Inflammatory macrophage (primary cell): ENCODE results near the gene GAB2.

ENCODE experiments used
- DNase-seq, 2 donors: peaks; one replicate each; pipeline ENCODE4 v3.0.0-alpha.2; 2020 to 2022

GAB2 gene

GRCh38 chr11:78219493-78220217, 198.0 kb downstream of the GAB2 start:
- DNase-seq: no peak

GRCh38 chr11:78218707-78219492, 198.7 kb downstream of the GAB2 start:
- no peak for DNase-seq

GRCh38 chr11:78217650-78218541, 199.7 kb downstream of the GAB2 start:
- no peak for DNase-seq

- no peak for DNase-seq
These were observed 200.9 kb downstream of the GAB2 start for GRCh38 chr11:78216571-78217287.

GRCh38 chr11:78216021-78216420, 201.6 kb downstream of the GAB2 start:
- DNase-seq: no peak

GRCh38 chr11:78214331-78215194, 203.1 kb downstream of the GAB2 start:
- no peak for DNase-seq

- no peak for DNase-seq
These were observed 203.9 kb downstream of the GAB2 start for GRCh38 chr11:78213526-78214330.

- no peak for DNase-seq
These were observed 204.8 kb downstream of the GAB2 start for GRCh38 chr11:78212586-78213371.

- DNase-seq: no peak
These were observed 206.1 kb downstream of the GAB2 start for GRCh38 chr11:78211565-78211964.

- DNase-seq: no peak
These were observed 207.5 kb downstream of the GAB2 start for GRCh38 chr11:78210000-78210608.

GRCh38 chr11:78209478-78209877, 208.1 kb downstream of the GAB2 start:
- DNase-seq: no peak

GRCh38 chr11:78208257-78209165, 209.1 kb downstream of the GAB2 start:
- DNase-seq: no peak

- DNase-seq: no peak
These were observed 209.9 kb downstream of the GAB2 start for GRCh38 chr11:78207532-78208256.

GRCh38 chr11:78205691-78206090, 211.9 kb downstream of the GAB2 start:
- DNase-seq: no peak

GRCh38 chr11:78205256-78205655, 212.4 kb downstream of the GAB2 start:
- DNase-seq: no peak

GRCh38 chr11:78203184-78203583, 214.4 kb downstream of the GAB2 start:
- DNase-seq: peak; percentile 38 to 41

GRCh38 chr11:78202733-78203167, 214.9 kb downstream of the GAB2 start:
- no peak for DNase-seq
